T-helper 2 cell treated with Interferon-gamma antibody and Interleukin-4, amounts not matched to agents 5 μg/mL and 100 μg/mL, for 36 hours (primary cell): Measurements from ENCODE around the gene MSRB1.

Source experiments
- DNase-seq: peaks from one replicate; pipeline ENCODE4 v3.0.0; 2021; ENCODE audit warnings: low spot score
- H3K27ac Mint-ChIP-seq: one replicate; pipeline ENCODE4 v1.8.0; 2021; ENCODE audit warnings: mild to moderate bottlenecking, mixed read lengths
- H3K27me3 Mint-ChIP-seq: one replicate; pipeline ENCODE4 v1.8.0; 2021; ENCODE audit warnings: low read depth, mixed read lengths
- H3K36me3 Mint-ChIP-seq: one replicate; pipeline ENCODE4 v1.8.0; 2021; ENCODE audit warnings: low read depth, mixed read lengths
- H3K4me1 Mint-ChIP-seq: one replicate; pipeline ENCODE4 v1.8.0; 2021; ENCODE audit warnings: low read depth, mixed read lengths
- H3K4me3 Mint-ChIP-seq: one replicate; pipeline ENCODE4 v1.8.0; 2022; ENCODE audit warnings: mild to moderate bottlenecking, moderate library complexity, mixed read lengths
- H3K9me3 Mint-ChIP-seq: one replicate; pipeline ENCODE4 v1.8.0; 2021; ENCODE audit warnings: mixed read lengths

MSRB1 gene

DNA sequence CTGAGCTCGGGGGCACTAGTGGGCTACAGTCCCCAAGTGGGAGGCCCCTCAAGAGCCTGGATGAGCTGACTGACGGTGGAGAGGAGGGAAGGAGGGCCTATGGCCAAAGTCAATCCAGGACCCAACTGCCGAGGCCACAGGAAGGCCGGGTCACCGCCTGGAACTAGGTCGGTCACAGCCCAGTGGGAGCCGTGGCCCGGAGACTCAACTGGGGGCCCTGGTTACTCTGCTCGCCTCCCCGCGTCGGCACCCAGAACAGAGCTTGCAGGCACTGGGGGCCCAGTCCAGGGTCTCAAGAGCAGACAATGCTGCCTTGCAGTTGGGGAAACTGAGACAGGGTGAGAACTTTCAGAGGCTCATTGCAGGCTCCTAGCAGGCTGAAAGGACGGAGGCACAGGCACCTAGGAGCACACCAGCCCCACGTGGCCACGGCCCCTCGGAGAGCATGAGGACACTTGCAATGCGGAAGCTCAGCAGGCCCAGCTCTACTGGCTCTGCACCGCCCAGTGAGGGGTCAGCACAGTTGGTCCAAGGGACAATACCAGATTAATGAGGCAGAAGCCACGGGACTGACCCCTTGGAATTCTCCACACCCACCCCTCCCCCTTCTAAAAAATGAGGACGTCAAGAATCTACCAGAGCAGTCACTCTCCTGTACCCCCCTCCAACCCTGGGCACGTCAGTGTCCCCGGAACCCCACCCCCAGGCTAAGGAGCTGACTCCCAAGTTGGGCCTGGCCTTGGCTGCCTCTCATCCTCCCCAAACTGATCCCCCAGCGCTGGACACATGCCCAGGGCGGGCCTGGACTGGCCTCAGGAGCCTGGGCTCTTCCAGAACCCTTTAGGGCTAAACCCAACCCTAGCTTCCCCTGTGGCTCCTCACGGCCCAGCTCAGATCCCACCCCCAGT, 27.0 kb downstream of the MSRB1 start:
- H3K36me3 Mint-ChIP-seq: no peaks in the 10 kb centered on the region
- no peak overlapping the region for H3K27ac Mint-ChIP-seq
- H3K27me3 Mint-ChIP-seq: peaks cover 41% of the 10 kb centered on the region
- DNase-seq: no peak
- no peaks in the 10 kb centered on the region for H3K9me3 Mint-ChIP-seq
- H3K4me3 Mint-ChIP-seq: no peak overlapping the region
- H3K4me1 Mint-ChIP-seq: no peaks in the 10 kb centered on the region

DNA sequence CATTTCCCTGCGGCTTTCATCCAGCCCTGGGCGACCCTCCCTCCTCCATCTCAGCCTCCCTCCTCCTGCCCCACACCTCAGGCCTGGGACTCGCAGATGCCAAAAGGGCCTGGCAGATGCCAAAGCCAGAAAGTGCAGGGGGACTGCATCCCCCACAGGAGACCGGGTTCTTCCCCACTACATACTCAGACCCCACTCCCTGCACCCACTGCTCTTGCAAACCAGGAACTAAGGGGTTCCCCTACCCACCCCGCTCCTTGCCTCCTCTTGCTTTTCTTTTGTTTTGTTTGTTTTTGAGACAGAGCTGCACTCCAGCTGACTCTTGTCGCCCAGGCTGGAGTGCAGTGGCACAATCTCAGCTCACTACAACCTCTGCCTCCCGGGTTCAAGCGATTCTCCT, 28.0 kb downstream of the MSRB1 start:
- Mint-ChIP-seq H3K4me3 (no peak overlapping the region), H3K27me3 (peaks cover 32% of the 10 kb centered on the region), H3K36me3 (no peaks in the 10 kb centered on the region), H3K4me1 (no peaks in the 10 kb centered on the region), H3K27ac (no peak overlapping the region), H3K9me3 (no peaks in the 10 kb centered on the region)
- no peak for DNase-seq

DNA sequence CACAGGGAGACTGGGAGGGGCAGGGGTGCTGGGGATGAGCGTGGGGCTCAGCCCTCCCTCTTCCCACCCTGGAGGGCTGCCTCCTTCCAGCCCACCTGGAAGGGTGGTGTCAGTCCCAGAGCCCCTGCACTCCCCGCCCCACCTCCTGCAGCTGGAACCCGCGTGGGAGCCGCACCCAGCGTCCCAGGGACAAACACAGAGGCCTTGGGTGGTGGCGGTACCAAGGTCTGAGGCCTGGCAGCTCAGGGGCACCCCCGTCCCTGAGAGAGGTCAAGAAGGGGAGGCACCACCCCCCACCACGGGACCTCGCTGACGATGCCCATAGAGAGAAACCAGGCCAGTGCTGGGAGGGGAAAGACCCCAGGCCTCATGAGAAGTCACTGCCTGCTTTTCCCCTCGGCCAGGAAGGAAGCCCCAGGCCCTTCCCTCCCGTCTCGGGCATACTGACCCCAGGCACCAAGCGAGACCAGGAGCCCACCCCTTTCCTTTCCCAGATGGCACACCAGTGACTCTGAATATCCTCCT, 28.9 kb downstream of the MSRB1 start:
- Mint-ChIP-seq H3K36me3 (no peaks in the 10 kb centered on the region), H3K27me3 (peaks cover 30% of the 10 kb centered on the region), H3K4me3 (no peak overlapping the region), H3K27ac (no peak overlapping the region), H3K9me3 (no peaks in the 10 kb centered on the region), H3K4me1 (no peaks in the 10 kb centered on the region)
- DNase-seq: no peak

DNA sequence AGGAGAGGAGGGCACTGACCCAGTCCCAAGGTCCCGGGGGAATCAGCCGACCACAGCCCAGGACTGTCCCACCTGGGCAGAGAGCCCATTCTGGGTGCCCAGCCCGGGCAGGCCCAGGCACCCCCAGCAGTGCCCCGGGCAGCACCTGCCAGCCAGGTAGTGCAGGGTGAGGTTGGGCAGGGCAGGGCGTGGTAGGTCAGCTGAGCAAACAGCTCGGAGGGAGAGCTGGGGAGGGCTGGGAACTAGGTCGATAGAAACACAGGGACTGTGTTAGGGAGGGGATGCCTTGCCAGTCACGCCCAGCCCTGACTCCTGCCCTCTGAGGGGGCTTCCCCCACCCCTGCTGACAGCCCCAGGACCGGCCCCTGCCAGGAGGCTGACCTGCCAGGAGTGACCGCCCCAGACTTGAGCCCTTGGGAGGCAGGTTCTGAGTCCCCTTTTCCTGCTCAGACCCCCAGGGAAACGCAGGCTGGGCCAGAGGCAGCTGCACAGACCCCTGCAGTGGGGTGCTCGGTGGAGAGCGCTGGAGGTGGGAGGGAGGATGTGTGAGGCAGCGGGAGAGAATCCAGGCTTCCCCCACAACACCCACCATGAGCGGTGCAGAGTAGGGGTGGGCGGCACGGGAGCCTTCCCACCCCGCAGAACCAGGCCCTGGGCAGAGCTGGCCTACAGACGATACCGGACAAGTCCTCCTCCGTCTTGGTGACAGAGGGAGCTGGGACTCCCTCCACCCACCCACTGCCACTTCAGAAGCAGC, 29.5 kb downstream of the MSRB1 start:
- H3K9me3 Mint-ChIP-seq: no peaks in the 10 kb centered on the region
- no peaks in the 10 kb centered on the region for H3K4me1 Mint-ChIP-seq
- DNase-seq: no peak
- no peaks in the 10 kb centered on the region for H3K36me3 Mint-ChIP-seq
- H3K27me3 Mint-ChIP-seq: peaks cover 29% of the 10 kb centered on the region
- H3K4me3 Mint-ChIP-seq: no peak overlapping the region
- no peak overlapping the region for H3K27ac Mint-ChIP-seq

DNA sequence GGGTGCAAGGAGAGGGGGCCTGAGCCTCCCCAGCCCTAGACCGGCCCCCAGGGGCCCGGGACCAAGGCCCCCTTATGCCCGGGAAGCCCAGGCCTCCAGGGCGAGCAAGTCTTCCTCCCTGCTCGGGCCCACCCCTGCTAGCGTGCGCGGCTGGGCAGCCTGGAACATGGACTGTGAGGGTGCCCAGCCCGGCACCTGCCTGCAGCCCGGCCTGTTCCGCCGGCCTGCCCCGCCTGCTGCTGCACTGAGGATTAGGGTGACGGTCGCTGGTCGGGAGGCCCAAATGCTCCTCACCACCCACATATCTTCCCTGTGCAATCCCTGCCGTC, 30.8 kb downstream of the MSRB1 start:
- Mint-ChIP-seq H3K4me1 (no peaks in the 10 kb centered on the region), H3K4me3 (no peak overlapping the region), H3K27ac (no peak overlapping the region), H3K27me3 (peaks cover 30% of the 10 kb centered on the region), H3K36me3 (no peaks in the 10 kb centered on the region), H3K9me3 (no peaks in the 10 kb centered on the region)
- DNase-seq: no peak

DNA sequence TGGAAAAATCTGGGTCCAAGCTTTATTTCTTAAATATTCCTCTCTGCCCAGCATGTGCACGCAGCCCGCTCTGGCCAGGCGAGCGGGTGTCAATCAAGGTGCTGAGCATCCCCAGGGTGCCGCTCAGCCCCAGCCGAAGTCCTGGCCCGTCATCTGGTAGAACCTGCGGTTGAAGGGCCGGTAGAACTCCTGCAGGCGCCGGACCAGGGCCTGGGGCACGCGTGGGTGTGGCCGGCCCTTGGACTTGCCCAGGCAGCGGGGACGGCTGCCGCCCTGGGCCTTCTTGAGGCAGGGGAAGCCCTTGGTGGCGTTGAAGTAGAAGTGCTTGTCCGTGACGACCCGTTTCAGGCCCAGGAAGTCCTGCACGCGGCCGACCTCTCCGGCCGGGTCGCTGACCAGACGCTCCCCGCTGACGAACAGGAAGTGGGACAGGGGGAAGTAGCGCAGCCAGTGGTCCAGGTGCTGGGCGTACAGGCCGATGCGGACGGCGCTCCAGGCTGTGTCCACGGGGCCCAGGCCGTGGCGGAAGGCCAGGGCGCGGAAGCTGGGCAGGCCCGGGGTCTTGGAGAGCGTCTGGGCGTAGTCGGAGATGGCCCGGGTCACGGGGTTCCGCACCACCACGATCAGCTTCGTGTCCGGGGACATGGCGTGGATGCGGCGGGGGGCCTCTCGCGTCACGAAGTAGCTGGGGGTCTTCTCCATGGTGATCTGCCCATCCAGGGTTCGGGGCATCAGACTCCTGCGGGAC, 31.4 kb downstream of the MSRB1 start:
- Mint-ChIP-seq H3K36me3 (no peaks in the 10 kb centered on the region), H3K4me1 (no peaks in the 10 kb centered on the region), H3K4me3 (no peak overlapping the region), H3K27me3 (peaks cover 24% of the 10 kb centered on the region), H3K9me3 (no peaks in the 10 kb centered on the region), H3K27ac (no peak overlapping the region)
- DNase-seq: no peak

DNA sequence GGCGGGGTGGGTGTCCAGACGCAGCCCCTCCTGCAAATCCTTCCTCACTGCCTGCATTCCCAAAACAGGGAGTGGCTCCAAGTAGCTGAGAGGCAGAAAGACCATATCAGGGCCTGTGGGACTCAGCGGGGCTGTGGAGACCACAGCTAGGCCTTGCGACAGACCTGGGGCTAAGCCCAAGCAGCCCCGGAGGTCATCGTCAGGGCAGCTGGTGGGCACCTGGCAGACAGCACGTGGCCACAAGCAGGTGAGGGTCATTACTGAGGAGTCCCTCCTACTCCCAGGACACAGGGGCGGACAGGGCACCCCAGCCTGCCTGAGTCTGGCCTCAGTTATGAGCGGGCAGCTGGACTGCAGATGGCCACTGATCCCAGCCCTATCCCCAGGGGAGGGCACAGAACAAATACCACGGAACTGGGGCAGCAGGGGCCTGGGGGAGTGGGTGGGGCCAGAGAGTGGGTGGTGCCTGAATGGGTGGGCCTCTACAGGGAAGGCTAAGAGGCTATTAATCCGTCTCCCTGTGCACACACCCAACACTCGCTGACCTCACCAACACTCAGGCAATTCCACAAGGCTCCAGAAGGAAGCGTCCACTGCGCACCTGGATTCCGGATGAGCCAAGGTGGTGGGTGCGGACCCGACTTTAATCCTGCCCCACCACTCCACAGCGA, 33.3 kb downstream of the MSRB1 start:
- Mint-ChIP-seq H3K36me3 (no peaks in the 10 kb centered on the region), H3K4me1 (no peaks in the 10 kb centered on the region), H3K9me3 (no peaks in the 10 kb centered on the region), H3K27ac (no peak overlapping the region), H3K27me3 (peaks cover 12% of the 10 kb centered on the region), H3K4me3 (no peak overlapping the region)
- no peak for DNase-seq

DNA sequence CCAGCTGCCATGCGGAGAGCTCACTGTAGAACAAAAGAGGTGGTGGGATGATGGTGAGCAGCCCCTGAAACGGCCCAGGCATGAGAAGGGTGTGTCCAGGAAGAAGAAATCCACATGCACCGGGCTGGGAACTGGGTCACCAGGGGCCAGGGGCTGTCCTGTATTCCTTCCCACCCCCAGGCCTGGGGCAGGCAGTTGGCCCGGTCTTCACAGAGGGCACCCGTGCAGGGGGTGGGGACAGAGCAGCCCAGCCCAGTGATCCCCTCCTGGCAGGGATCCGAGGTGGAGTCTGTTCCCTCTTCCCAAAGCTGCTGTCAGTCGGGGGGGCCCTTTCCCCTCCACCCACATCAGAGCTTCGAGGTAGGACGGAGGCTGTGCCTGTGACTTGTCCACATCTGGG, 34.0 kb downstream of the MSRB1 start:
- Mint-ChIP-seq H3K27me3 (peaks cover 9% of the 10 kb centered on the region), H3K4me3 (no peak overlapping the region), H3K36me3 (no peaks in the 10 kb centered on the region), H3K4me1 (no peaks in the 10 kb centered on the region), H3K27ac (no peak overlapping the region), H3K9me3 (no peaks in the 10 kb centered on the region)
- DNase-seq: no peak

DNA sequence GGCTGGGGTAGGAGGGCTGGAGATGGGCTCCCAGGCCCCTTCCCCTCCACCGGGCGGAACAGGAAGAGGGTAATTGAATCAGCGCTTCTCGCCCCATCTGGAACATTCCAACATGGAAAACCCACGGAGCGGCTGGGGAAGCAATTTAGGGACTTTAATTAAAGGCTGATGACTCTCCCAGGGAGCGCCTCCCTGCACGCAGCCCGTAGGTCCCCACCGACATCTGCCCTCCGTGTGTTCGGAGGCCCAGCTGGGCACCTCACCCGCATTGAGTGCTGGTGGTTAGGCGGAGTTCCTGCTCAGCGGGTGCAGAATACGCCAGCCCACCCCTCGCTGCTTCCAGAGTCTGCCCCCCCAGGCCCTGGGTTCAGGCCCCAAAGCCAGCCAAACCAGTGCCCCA, 34.8 kb downstream of the MSRB1 start:
- no peak for DNase-seq
- peaks cover 9% of the 10 kb centered on the region for H3K27me3 Mint-ChIP-seq
- H3K9me3 Mint-ChIP-seq: no peaks in the 10 kb centered on the region
- H3K4me3 Mint-ChIP-seq: no peak overlapping the region
- H3K27ac Mint-ChIP-seq: no peak overlapping the region
- H3K4me1 Mint-ChIP-seq: no peaks in the 10 kb centered on the region
- no peaks in the 10 kb centered on the region for H3K36me3 Mint-ChIP-seq

DNA sequence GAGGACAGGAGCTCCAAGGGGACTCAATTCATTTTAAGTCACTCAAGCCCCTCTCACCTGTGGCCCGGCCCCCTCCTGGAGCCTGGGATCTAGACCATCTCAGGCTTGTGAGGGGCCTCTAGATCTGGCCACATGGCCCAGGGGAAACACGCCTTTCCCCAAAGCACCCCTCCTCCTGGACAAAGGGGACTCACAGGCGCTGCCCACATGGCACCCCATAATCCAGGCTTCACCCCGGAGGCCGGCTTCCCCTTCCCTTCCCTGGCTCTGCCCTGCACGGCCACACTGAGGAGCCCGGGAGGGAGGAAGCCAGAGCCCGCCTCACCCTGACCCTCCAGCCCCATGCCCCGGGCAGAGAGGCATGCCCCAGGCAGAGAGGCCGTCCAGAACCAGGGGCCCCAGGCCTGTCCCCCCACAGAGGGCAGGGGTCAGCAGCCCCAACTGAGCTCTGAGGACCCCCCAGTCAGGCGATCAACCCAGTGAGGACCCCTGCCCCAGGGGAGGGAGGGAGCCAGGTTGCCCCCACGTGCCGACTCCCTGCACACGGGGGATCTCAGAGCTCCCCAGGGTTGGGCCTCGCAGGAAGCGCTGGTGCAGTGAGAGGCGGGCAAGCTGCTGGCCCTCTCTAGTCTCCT, 35.7 kb downstream of the MSRB1 start:
- Mint-ChIP-seq H3K9me3 (no peaks in the 10 kb centered on the region), H3K36me3 (no peaks in the 10 kb centered on the region), H3K27ac (no peak overlapping the region), H3K4me3 (no peak overlapping the region), H3K4me1 (no peaks in the 10 kb centered on the region), H3K27me3 (peaks cover 9% of the 10 kb centered on the region)
- no peak for DNase-seq

DNA sequence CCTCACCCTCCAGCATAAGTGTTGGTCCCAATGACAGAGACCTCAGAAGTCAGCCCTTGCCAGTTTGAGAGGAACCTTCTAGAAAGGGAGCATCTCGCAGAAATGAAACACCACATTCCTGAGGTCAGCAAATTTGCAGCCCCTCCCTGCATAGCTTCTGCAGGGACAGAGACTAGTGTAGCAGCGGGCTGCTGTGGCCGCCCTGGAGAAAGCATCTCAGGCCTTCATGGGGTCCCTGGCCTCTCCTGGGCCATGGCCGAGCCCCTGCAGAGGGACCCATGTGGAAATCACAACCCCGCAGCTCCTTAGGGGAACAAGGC, 36.2 kb downstream of the MSRB1 start:
- Mint-ChIP-seq H3K27ac (no peak overlapping the region), H3K27me3 (peaks cover 9% of the 10 kb centered on the region), H3K4me1 (no peaks in the 10 kb centered on the region), H3K9me3 (no peaks in the 10 kb centered on the region), H3K4me3 (no peak overlapping the region), H3K36me3 (no peaks in the 10 kb centered on the region)
- no peak for DNase-seq

DNA sequence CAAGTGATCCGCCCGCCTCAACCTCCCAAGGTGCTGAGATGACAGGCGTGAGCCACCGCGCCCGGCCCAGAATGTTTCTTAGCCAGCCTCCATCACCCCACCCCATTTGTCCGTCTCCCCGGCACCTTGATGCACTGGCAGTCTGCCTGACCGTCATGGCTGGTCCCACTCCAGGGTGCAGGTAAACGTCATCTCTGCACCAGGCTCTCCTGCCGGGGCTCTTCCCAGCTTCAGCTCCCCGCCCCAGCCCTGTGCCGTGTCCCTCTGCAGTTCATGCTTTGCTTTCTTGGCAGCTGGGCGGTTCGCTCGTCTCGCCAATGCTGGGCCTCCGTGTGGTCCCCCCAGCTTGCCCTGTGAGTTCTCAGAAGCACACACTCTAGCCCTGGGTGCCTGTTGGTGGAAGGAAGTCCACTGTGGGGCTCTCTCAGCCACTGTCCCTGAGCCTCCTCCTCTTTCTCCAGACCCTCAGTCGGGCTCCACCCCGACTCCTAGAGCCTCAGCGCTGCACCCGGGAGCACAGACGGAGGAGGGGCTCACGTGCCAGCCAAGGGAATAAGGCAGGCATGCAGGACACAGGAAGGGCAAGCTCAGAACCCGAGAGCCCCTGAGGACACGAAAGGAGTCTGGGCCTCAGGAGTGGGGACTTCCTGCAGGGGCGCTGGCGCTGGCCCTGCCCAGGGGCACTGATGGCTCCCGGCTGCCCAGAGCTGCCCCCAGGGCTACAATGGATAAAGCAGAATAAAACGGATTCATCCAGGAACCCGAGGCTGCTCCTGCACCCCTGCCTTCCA, 36.7 kb downstream of the MSRB1 start:
- no peak for DNase-seq
- H3K27ac Mint-ChIP-seq: no peak overlapping the region
- H3K4me3 Mint-ChIP-seq: no peak overlapping the region
- no peaks in the 10 kb centered on the region for H3K9me3 Mint-ChIP-seq
- H3K4me1 Mint-ChIP-seq: no peaks in the 10 kb centered on the region
- H3K36me3 Mint-ChIP-seq: no peaks in the 10 kb centered on the region
- H3K27me3 Mint-ChIP-seq: peaks cover 9% of the 10 kb centered on the region
